Adipose tissue (tissue), 3 donors: ENCODE results near the gene MAGI1. TPM values are rescaled to one million over a fixed set of nuclear protein-coding genes. Genes with fewer than 3 reads are reported as not detected.
"Not testable (repeated sequence)": the region's sequence is repeated elsewhere in the genome, so short reads cannot be mapped to it uniquely, and the experiment has no call there.

Source experiments
- H3K27ac ChIP-seq: one replicate; pipeline ENCODE4 v1.5.1; 2013; ENCODE audit warnings: low read depth, low read length
- WGBS, 3 donors: extraction: QIAGEN DNeasy Blood & Tissue Kit; methylation state at CpG; one replicate each; pipeline ENCODE4 v1.1.7; 2013; 5-methylcytosine and 5-hydroxymethylcytosine counted together
- polyA plus RNA-seq, 3 donors: library from polyadenylated mRNA; stranded (reverse); fragments of 200-250 nt; gene quantifications; one replicate each; pipeline ENCODE4 v1.2.3, GENCODE V29; 2013
- donor health status: healthy with polysubstance abuse.
- donor health status: Bipolar disorder and iron deficiency.
- donor health status: healthy.

MAGI1 gene
- polyA plus RNA-seq, 3 donors: 8.8 to 10.5 (median 10.4) TPM

DNA sequence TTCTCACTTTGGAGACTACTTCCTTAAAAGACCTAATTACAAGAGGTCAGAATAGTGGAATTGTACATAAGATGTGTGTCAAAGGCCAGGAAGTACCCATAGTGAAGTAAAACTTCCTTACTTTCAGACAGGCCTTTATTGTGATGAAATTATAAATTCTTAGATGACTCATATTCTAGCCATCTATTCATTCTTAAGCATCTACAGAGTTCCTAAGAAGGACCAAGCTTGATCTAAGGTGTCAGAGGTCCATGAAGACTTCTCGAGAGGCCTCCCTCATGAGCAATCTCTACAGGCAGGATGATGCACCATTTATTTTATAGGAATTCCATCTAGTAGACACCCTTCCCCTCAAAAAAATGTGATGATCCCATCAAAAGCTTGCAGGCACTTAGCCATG, 493.3 kb downstream of the MAGI1 start:
- 84 to 96% (median 87%) methylated on average over 1 of the region's 1 CpG for WGBS, 3 donors
- H3K27ac ChIP-seq: no peak overlapping the region

DNA sequence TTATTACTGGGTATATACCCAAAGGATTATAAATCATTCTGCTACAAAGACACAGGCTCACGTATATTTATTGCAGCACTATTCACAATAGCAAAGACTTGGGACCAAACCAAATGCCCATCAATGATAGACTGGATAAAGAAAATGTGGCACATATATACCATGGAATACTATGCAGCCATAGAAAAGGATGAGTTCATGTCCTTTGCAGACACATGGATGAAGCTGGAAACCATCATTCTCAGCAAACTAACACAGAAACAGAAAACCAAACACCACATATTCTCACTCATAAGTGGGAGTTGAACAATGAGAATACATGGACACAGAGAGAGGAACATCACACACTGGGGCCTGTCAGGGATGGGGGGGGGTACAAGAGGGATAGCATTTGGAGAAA, 495.3 kb downstream of the MAGI1 start:
- H3K27ac ChIP-seq: not testable (repeated sequence)
- 65 to 81% (median 79%) methylated on average over 1 of the region's 1 CpG for WGBS, 3 donors

DNA sequence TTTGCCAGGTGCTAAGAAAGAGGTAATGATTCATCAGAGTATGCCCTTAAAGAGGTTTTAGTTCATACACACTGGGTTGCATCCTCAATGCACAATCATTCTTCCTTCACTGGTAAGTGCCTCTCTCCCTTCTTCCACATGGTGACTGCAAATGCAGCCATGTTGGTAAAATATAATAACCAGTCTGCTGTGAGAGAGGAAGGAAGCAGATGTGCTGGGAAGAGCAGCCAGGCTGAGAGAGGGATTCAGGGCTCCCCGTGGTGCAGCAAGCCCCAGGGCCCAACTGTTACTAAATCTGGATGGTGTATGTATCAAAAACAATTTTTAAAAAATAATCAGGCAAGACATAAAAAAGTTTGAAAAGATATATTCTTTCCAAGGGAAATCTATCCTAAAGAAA, 498.1 kb downstream of the MAGI1 start:
- H3K27ac ChIP-seq: no peak overlapping the region
- WGBS, 3 donors: 28 to 74% (median 35%) methylated on average over 1 of the region's 1 CpG

DNA sequence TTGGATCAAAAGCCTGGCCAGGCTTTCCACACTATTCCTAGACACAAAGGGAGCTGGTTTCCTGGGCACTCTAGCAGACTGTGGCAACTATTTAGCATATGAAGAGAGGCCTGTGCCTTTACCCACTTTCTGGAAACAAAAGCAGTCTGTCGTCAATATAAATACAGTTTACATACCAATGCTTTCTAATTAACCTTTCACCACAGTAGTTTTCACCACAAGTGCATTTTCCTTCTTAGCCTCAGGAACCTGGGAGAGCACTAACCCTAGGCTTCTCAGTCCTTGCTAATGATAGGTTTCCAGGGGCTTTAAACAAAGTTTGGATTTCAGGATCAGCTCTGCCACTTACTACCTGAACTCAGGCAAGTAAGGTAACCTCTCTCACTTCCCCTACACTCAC, 499.1 kb downstream of the MAGI1 start:
- WGBS, 3 donors: 50 to 80% (median 74%) methylated on average over 1 of the region's 1 CpG
- no peak overlapping the region for H3K27ac ChIP-seq

DNA sequence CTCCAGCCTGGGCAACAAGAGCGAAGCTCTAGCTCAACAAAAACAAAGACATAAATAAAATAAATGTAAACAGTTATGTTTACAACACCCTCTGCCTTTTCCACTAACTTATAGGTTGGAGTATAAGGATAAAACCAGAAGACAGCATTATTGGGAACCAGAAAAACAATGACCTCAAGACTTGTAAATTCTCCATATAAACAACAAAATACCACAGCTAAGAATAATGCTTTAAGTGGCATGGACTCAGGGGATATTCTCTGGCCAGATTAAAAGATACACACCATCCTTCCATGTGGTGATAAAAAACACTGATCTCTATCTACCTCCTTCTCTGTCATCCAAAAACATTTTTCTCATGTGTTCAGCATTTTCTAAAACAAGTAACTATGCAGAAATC, 500.6 kb downstream of the MAGI1 start:
- no peak overlapping the region for H3K27ac ChIP-seq
- WGBS, 3 donors: 83 to 100% (median 93%) methylated on average over 1 of the region's 1 CpG

DNA sequence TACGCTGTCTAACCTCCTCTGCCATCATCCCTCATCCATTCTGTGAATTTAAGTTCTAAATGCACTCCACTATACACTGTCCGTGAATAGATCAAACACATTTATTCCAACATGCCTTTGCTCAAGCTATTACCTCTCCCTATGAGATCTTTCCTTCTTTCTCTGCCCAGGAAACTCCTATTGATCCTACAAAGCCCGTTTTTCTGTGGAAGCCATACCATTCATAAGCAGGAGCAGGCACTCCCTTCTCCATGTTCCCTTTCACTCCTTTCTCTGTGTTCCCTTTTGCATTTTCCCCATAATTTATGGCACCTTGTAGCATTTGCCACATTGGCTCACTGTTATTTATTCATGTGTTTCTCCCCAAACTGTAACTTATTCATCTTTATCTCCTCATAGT, 501.6 kb downstream of the MAGI1 start:
- no peak overlapping the region for H3K27ac ChIP-seq
- WGBS, 3 donors: 85 to 97% (median 91%) methylated on average over 3 of the region's 3 CpGs

DNA sequence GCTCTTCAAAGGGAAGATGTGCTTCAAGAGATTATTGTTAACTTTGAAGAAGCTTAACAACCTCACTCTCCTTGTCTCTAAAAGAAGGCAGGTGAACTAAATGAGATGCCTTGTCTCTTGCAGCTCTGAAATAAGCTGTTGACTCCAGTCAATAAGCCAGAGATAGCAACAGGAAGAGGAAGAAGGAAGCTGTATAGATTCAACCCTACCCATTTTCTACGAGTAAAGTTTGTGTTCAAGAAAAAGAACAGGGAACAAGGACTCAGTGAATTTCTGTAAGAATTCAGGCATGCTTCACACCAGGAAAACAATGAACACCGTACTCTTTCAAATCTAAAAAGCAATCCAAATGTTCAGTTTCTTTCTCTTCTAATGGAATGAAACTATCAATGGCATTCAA, 503.5 kb downstream of the MAGI1 start:
- H3K27ac ChIP-seq: no peak overlapping the region
- WGBS, 3 donors: 57 to 77% (median 67%) methylated on average over 2 of the region's 2 CpGs

DNA sequence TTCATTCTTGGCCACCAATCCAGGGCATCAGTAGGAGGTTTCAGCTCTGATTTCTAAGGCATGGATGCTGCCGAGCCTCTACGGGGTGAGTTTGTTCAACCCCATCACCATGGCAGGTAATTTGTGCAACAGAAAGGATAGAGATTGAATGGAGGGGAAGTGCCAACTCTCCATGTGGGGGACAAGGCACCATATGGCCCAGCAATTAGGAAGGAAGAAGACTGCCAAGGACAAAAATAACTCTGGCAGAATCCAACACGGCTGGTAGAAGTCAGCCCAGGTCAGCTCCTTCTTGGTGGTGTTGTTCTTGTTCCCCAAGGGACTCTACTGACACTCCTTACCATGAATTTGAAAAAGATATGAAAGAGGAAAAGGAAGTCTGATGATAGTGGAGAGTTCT, 503.9 kb downstream of the MAGI1 start:
- H3K27ac ChIP-seq: no peak overlapping the region
- 72 to 85% (median 76%) methylated on average over 3 of the region's 3 CpGs for WGBS, 3 donors

DNA sequence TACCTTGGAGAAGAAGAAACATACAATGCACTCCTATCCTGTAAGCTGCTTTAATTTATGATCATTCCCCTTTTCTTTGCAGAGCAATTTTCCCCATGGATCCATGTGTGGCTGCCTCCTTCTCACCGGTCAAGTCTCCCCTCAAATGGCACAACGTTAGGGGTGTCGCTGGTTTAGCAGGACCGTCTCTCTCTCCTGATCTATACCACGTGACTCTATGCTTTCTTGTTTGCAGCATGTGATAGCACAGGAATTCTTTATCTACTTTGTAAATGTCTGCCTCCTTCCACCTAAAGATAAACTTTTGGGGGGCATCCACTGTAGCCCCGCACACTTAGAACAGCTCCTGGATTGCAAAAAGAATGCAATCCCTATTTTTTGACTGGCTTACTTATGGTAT, 506.0 kb downstream of the MAGI1 start:
- WGBS, 3 donors: 91 to 93% (median 92%) methylated on average over 6 of the region's 6 CpGs

DNA sequence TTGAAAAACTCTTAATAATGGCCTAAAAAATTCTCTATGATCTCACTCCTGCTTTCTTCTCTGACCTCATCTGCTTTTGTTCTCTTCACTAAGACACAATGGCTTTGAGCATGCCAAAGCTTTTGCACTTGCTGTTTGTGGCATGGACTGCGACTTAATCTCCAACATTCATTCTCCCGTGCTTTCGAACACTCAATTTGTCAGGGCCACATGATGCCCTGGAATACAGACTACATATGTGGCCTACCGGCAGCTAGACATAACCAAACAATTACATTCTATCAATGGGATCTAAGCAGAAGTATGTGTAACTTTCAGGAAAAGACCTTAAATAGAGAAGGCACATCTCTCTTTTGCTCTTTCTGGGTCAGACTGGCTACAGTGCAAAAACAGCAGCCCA, 506.5 kb downstream of the MAGI1 start:
- no peak overlapping the region for H3K27ac ChIP-seq
- WGBS, 3 donors: 79 to 92% (median 80%) methylated on average over 4 of the region's 4 CpGs

More for the DNA sequence above, 506.0 kb downstream of the MAGI1 start:
- no peak overlapping the region for H3K27ac ChIP-seq

DNA sequence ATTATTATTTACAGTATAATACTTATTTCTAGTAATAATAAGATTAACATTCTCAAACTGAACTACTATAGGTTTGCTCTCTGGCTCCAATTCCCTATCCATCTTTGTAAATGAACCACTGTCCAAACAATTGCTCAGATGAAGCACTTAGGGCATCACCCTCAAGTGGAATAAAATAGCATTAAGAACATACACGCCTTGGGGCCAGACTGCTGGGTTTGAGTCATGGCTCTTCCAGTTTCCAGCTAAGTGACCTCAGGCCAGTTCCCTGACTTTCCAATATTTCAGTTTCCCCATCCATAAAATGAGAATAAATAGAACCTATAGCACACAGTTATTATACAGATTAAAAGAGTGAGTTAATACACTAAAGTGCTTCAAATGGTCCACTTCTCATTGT, 507.2 kb downstream of the MAGI1 start:
- H3K27ac ChIP-seq: no peak overlapping the region
- 69 to 97% (median 81%) methylated on average over 1 of the region's 1 CpG for WGBS, 3 donors

DNA sequence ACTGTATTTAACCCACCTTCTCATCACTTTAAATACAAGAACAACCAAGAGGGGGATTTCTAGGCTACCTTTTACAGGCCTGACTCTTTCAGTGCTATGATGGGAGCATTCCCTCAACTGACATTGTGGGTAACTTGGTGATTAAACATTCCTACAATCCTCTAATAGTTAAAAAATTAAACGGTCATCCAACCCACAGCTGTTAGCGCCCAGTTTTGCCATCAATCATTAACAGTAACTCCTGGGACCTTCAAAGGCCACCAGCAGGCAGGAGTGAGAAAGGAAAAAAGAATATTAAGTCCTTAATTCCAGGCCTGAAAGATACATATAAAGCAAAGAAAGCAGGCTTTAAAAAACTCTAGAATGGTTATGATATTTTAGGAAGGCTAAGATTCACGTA, 512.1 kb downstream of the MAGI1 start:
- no peak overlapping the region for H3K27ac ChIP-seq
- 54 to 90% (median 87%) methylated on average over 3 of the region's 3 CpGs for WGBS, 3 donors

DNA sequence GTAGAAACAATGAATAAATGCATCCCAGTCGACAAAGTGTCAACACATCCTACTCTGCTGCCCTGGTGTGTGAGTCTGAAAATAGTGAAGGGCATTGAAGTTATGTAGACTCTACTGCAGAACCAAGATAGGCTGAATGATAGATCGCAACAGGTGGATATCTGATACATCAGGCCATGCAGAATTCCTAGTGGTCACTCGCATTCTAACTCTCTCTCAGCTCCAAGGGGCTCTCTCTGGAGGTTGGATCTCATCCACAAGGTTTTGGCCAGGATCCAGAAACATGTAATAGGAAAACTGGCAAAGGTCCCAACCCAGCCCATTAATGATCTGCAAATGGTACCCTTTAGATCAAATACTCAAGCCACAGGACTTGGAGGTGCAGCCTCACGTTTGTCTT, 514.1 kb downstream of the MAGI1 start:
- WGBS, 3 donors: 82 to 83% (median 83%) methylated on average over 4 of the region's 4 CpGs
- H3K27ac ChIP-seq: no peak overlapping the region

DNA sequence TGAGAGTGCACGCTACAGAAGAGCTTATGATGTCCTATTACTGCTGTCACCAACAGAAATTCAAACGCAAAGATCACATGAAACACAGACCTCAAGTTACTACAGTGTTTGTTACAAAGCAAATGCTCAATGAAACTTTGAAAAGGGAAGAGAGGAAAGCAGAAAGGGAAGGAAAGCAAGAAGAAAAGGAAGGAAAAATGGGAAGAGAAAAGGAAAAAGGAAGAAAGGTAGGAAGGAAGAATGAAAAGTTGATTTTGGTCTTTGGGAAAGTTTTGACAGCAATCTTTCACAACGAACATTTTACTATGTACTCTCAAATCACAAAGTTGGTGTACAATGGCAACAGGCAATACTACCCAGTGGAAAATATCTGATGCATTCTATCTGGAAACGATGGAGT, 514.8 kb downstream of the MAGI1 start:
- 70 to 92% (median 84%) methylated on average over 4 of the region's 4 CpGs for WGBS, 3 donors
- H3K27ac ChIP-seq: no peak overlapping the region

DNA sequence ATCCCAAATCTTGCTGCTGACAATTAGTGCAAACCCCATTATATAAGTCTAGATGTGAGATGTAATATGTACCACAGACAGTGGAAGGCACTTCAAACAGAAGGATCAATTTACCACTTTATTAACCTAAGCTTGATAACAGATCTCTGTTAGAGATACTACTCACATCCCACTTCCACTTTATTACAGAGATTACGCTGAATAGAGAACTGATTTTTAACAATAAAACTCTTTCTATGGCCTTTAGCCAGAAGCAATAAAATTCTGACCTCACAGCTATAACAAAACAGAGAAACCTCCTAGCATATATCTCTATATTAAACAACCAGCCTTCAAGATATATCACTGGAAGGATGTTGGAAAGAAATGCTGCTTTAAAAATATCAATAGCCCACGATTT, 517.7 kb downstream of the MAGI1 start:
- no peak overlapping the region for H3K27ac ChIP-seq
- 68 to 78% (median 72%) methylated on average over 2 of the region's 2 CpGs for WGBS, 3 donors

DNA sequence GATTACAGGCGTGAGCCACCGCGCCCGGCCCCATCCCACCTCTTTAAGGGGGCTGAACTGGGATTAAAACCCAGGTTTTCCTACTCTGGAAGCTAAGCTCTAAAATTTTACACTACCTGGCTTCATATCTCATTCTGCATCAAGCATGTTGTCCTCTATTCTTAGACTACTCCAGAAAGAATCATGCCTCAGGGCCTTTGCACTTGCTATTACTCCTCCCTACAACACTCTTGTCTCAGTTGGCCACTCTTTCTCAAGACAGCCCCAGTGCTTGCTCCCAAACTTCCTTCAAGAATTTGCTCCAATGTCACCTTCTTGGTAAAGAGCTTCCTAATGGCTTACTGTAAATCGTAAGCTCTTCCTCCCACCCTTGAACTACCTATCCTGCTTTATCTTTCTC, 521.7 kb downstream of the MAGI1 start:
- WGBS, 3 donors: 96 to 98% (median 97%) methylated on average over 3 to 5 of the region's 5 CpGs
- H3K27ac ChIP-seq: no peak overlapping the region

DNA sequence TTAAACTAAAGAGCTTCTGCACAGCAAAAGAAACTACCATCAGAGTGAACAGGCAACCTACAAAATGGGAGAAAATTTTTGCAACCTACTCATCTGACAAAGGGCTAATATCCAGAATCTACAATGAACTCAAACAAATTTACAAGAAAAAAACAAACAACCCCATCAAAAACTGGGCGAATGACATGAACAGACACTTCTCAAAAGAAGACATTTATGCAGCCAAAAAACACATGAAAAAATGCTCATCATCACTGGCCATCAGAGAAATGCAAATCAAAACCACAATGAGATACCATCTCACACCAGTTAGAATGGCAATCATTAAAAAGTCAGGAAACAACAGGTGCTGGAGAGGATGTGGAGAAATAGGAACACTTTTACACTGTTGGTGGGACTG, 524.4 kb downstream of the MAGI1 start:
- WGBS, 3 donors: 84 to 100% (median 93%) methylated on average over 1 of the region's 1 CpG
- not testable (repeated sequence) for H3K27ac ChIP-seq

DNA sequence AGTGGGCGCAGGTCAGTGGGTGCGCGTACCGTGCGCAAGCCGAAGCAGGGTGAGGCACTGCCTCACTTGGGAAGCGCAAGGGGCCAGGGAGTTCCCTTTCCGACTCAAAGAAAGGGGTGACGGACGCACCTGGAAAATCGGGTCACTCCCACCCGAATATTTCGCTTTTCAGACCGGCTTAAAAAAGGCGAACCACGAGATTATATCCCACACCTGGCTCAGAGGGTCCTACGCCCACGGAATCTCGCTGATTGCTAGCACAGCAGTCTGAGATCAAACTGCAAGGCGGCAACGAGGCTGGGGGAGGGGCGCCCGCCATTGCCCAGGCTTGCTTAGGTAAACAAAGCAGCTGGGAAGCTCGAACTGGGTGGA, 529.3 kb downstream of the MAGI1 start:
- WGBS, 3 donors: 71 to 81% (median 77%) methylated on average over 19 of the region's 24 CpGs
- not testable (repeated sequence) for H3K27ac ChIP-seq

DNA sequence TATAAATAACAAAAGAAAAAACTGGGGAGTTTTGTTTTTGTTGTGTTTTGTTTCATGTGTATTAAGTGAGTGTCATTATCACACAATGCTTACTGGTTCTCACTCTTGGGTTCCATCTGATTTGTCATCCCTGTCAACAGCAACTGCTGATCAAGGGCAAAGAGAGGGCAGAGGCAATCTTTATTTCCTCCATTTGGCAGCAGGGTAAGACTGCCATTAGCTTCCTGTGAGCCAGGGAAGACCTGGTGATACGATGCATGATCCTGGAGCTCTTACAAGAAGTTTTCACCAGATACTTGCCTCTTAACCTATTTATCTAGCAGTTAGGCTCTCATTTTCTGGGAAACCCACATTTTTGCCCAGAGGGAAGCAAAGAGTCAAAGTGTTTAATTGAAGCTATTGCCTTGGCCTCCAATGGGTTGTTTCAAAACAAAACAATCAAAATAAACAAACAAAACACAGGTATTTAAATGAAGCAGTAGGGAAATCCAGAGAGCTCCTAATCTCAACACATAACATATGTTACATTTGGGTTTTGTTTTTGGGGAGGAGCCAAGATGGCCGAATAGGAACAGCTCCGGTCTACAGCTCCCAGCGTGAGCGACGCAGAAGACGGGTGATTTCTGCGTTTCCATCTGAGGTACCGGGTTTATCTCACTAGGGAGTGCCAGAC, 529.8 kb downstream of the MAGI1 start:
- H3K27ac ChIP-seq: no peak overlapping the region
- WGBS, 3 donors: 80 to 88% (median 82%) methylated on average over 8 to 9 of the region's 9 CpGs

DNA sequence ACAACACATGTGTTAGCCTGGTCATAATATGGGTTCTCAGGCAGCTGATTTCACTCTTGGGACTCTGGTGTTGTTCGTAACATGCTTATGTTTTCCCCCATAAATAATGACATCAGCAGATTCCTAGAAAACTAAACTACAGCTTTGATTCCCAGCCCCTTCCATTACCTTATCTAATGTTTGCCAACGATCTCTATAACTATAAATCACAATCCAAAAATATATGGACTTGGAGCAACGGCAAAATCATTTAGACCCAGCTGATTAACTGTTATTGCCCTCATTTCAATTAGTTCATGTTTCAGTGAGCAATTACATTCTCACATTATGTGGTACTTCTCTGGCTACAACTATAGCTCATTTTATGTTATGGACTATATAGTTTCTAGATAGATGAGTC, 531.3 kb downstream of the MAGI1 start:
- WGBS, 3 donors: 59 to 70% (median 62%) methylated on average over 3 of the region's 3 CpGs

DNA sequence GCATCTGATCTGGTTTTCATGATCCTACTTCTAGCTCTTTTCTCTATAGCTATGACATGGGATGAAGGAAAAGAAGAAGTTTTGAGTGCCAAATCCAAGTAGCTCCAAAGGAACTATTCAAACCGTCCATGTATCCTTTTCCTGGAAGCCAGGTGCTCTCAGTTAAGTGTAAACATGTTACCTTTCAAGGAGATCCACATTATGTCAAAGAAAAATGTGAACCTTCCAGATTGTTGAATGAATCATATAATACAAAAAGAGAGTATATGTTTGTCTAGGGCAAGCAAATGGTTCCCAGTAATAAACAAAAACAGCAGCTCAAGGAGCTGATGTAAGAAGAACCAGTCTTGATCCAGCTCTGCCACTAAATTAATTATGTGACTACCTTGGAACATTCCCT, 534.9 kb downstream of the MAGI1 start:
- WGBS, 3 donors: 53 to 59% (median 53%) methylated on average over 1 of the region's 1 CpG
- H3K27ac ChIP-seq: no peak overlapping the region

More for the DNA sequence above, 531.3 kb downstream of the MAGI1 start:
- H3K27ac ChIP-seq: no peak overlapping the region
